Lower leg skin (tissue), 4 donors: ENCODE data around the gene ZDHHC1. TPM values are rescaled to one million over a fixed set of nuclear protein-coding genes. Genes with fewer than 3 reads are reported as not detected.

Experiments
- DNase-seq, 2 donors: peaks; one replicate each; pipeline ENCODE4 v3.0.0-alpha.2; 2019; ENCODE audit warnings: low spot score in 2 of 2
- H3K4me3 ChIP-seq: fragments of 200-600 bp; sonication (generic); 2 replicates; pipeline ENCODE4 v1.5.1; 2017; ENCODE audit warnings: mild to moderate bottlenecking, low read depth; ENCODE audit not compliant: poor library complexity, severe bottlenecking
- POLR2A ChIP-seq, 2 donors: fragments of 450-650 bp; IDR thresholded peaks; one replicate each; pipeline ENCODE4 v1.6.1; 2016 to 2017; ENCODE audit warnings: antibody characterized with exemption in 2 of 2, mild to moderate bottlenecking in 1 of 2, moderate library complexity in 1 of 2
- WGBS, 2 donors: methylation state at CpG; one replicate each; pipeline ENCODE4 v1.1.5; 2018; 5-methylcytosine and 5-hydroxymethylcytosine counted together
- intact Hi-C: fragments of 100-400 bp; cut with DNase I; formaldehyde crosslinking; loops from one replicate; pipeline ENCODE4 v1.15.0; 2023; ENCODE audit warnings: low total_unique reads
- total RNA-seq, 4 donors: library from RNA; depleted of rRNA; stranded (reverse); fragments of >200 nt; gene quantifications; one replicate each; pipeline ENCODE4 v1.1.0, GENCODE V29; 2016
- TF ChIP-seq, protein P1 (sequence below), 3 donors: fragments of 450-650 bp; IDR thresholded peaks; one replicate each; pipeline ENCODE4 v1.5.1; 2016; ENCODE audit warnings: antibody characterized with exemption in 3 of 3, mild to moderate bottlenecking in 3 of 3, moderate library complexity in 2 of 3

Gene ZDHHC1
- total RNA-seq, 4 donors from 2014 or later: 15.1 to 24.7 (median 21.4) TPM

DNA sequence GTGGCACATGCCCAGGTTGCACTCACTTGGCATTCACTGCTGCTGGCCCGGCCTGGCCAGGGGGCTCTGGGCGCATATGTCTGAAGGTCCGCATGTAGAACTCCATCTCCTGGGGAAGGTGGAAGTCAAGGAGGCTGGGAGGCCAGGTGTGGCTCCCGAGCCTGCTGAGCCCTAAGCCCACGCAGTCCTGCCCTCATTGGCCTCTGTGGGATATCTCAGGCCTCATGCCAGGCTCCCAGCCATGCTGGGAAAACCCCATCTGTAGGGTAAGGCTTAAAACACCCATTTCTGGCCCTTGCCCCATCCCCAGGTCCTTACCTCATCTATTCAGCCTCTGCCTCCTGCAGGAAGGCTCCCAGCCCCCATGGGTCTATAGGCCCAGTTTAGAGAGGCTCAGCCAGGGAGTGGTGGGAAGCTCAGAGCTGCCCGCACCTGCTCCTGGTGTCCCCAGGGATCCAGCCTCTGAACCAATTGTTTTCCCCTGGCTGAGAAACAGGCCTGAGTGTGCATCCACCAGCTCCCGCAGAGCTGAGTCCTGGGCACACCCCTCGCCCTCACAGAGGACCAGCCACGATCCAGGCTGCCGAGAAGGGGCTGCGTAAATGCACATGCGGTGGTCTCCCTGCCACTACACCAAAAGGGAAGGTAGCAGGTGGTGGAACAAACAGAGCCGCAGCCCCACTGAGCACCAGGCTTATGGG, 20.7 kb downstream of the ZDHHC1 start:
- intact Hi-C loops: no loop called here
- no peak overlapping the region for H3K4me3 ChIP-seq
- WGBS, 2 donors: 45 to 49% methylated on average over 13 of the region's 13 CpGs
- TF ChIP-seq, protein P1, sequence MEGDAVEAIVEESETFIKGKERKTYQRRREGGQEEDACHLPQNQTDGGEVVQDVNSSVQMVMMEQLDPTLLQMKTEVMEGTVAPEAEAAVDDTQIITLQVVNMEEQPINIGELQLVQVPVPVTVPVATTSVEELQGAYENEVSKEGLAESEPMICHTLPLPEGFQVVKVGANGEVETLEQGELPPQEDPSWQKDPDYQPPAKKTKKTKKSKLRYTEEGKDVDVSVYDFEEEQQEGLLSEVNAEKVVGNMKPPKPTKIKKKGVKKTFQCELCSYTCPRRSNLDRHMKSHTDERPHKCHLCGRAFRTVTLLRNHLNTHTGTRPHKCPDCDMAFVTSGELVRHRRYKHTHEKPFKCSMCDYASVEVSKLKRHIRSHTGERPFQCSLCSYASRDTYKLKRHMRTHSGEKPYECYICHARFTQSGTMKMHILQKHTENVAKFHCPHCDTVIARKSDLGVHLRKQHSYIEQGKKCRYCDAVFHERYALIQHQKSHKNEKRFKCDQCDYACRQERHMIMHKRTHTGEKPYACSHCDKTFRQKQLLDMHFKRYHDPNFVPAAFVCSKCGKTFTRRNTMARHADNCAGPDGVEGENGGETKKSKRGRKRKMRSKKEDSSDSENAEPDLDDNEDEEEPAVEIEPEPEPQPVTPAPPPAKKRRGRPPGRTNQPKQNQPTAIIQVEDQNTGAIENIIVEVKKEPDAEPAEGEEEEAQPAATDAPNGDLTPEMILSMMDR (IDR thresholded peaks at IDR 0.05): no peak
- DNase-seq: peak in 1 of 2 donors; percentile 85

DNA sequence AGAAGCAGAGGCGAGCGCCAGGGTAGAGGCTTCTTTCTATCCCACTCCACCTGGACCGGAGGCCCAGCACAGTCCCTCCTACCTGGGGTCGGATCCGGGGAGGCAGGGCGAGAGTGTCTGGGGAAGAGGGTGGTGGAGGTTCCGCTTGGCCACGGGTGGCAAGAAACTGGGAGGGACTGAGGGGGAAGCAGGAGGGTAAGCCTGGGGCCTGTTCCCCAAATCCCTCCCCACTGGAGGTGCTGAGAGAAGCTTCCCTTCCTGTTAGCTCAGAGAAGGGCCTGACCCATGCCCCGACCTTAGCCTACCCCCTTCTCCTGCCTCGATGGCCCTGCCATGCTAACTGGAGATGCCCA, 21.2 kb downstream of the ZDHHC1 start:
- TF ChIP-seq, protein P1 (IDR thresholded peaks at IDR 0.05): no peak
- TF ChIP-seq POLR2A (IDR thresholded peaks at IDR 0.05): no peak
- no peak for DNase-seq
- 60 to 66% methylated on average over 10 of the region's 10 CpGs for WGBS, 2 donors
- intact Hi-C loops: no loop called here
- H3K4me3 ChIP-seq: no peak overlapping the region

DNA sequence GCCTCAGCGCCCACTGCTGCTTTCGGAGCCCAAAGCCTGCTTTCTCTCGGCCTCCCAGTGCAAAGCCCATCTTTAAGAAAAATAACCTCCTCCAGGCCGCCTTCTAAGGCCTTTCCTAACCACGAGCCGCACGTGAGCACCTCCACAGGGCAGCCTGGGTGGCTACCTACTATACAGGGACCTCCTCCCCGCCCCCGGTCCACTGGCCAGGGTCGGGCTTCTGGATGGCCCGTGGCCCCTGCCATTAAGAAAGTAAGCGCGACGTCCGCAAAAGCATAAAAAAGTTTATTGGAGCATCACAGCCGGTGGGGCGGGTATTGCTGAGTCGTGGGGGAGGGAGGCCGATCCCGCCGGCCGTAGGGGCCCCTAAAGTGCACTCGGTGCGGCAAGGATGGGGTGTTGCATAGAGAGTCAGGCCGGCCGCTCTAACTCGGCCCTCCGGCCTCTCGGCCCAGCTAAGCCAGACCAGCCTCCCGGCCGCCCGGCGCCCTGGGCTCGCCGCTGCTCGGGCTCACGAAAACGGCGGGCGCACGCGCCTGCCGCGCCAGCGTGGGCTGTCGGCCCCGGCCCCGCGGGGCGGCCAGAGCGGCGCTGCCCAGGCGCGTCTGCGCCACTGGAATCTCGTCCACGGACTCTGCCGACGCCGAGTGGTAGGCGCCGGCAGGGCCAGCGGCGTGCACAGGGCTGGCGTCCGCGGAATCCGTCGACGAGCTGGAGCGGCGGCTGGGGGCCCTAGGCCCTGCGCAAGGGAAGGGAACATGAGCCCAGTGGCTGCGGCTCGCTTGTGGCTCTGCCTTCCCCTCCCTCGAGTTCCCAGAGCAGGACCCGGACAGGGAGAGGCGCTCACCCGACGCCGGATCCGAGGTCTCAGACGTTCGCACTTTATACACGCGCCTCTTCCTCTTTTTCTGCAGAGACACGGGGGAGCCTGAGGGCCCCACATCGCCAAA, 21.8 kb downstream of the ZDHHC1 start:
- TF ChIP-seq POLR2A (IDR thresholded peaks at IDR 0.05): no peak
- TF ChIP-seq, protein P1 (IDR thresholded peaks at IDR 0.05): no peak
- peak in 1 of 2 donors; percentile 89 for DNase-seq
- intact Hi-C loops: no loop called here
- H3K4me3 ChIP-seq: no peak overlapping the region
- WGBS, 2 donors: 50 to 51% methylated on average over 45 to 75 of the region's 88 CpGs

DNA sequence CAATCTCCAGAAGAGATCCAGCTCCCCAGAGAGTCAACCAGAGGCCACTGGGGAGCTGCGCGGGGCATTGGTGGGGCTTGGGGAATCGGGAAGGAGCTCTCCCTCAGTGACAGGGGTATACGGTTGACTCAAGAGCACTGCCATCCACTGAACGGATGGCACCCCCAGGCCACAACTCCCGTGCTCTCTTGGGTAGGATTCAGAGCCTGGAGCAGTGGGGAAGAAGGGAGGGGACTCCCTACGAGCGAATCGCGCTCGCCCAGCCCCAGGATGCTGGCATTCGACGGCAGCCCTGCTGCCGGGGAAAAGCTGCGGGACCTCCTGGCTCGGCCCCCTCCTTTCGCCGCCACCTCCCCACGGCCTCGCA, 22.5 kb downstream of the ZDHHC1 start:
- WGBS, 2 donors: 10 to 13% methylated on average over 13 to 16 of the region's 20 CpGs
- no peak overlapping the region for H3K4me3 ChIP-seq
- no peak for TF ChIP-seq POLR2A (IDR thresholded peaks at IDR 0.05)
- TF ChIP-seq, protein P1 (IDR thresholded peaks at IDR 0.05): no peak
- no peak for DNase-seq
- intact Hi-C loops: no loop called here

DNA sequence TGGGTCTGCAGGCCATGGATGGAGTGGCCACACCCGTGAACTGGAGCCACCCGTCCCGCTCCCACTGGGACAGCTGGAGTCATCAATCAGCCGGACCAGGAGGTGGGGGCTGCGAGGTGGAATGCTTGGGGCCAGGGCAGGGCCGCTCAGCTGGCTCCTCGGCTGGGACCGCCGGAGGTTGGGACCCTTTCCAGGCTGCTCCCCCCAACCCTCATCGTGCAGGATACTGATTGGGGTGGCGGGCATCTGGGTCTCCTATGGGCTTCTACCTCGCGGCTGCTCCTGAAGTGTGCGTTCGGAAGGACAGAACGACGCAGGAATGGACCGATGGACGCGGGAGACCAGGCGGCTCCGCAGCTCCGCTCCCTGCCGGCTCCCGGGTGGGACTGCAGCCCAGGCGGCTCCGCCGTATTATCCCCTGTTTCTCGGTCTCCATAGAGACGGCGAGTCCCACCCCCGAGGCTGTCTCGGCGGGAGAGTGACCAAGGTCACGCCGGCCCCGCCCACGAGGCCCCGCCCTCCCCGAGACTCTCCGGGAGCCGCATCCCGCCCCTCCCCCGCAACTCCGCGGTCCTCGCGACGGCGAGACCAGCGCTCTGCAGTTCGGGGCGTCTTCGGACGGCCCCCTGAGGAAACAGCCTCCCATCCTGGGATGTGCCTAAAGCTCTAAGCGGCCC, 23.0 kb downstream of the ZDHHC1 start, which contains the start of gene TPPP3:
Gene TPPP3 (minus strand): TSS at position 388 of the 677 bp plus-strand sequence. CDS start 2,387 bp downstream, outside the sequence.
- WGBS, 2 donors: 0 to 1% methylated on average over 28 to 35 of the region's 56 CpGs
- H3K4me3 ChIP-seq: no peak within 1 kb of the TSS
- TF ChIP-seq, protein P1 (IDR thresholded peaks at IDR 0.05): peak in 1 of 3 donors; percentile 54
- no peak for TF ChIP-seq POLR2A (IDR thresholded peaks at IDR 0.05)
- intact Hi-C loops: no loop called here
- peak; percentile 75 to 97 for DNase-seq
